Stomach (tissue), 9 donors: ENCODE results near the gene TEX47. TPM values are rescaled to one million over a fixed set of nuclear protein-coding genes. Genes with fewer than 3 reads are reported as not detected.

Experiments used
- DNase-seq, 2 donors: peaks; one replicate each; pipeline versions ENCODE4 v3.0.0 to v3.0.0-alpha.2; 2013 to 2019
- H3K27ac ChIP-seq, 5 donors: fragments of 200-600 bp in 4 of 5; sonication (generic) in 4 of 5; one replicate each; pipeline ENCODE4 v1.5.1; 2013 to 2019; ENCODE audit warnings: mild to moderate bottlenecking in 1 of 5, moderate library complexity in 1 of 5
- H3K27me3 ChIP-seq, 3 donors: fragments of 200-600 bp; sonication (generic); one replicate each; pipeline ENCODE4 v1.5.1; 2017 to 2019; ENCODE audit warnings: mixed run types in 1 of 3
- H3K36me3 ChIP-seq, 4 donors: fragments of 200-600 bp; sonication (generic); 1 replicate in 3 of 4; 2 replicates in 1 of 4; pipeline ENCODE4 v1.5.1; 2016 to 2019
- H3K4me1 ChIP-seq, 4 donors: fragments of 200-600 bp; sonication (generic); one replicate each; pipeline ENCODE4 v1.5.1; 2016 to 2019
- H3K4me3 ChIP-seq, 4 donors: fragments of 200-600 bp; sonication (generic) in 3 of 4; one replicate each; pipeline ENCODE4 v1.5.1; 2016 to 2019; ENCODE audit warnings: mild to moderate bottlenecking in 1 of 4
- H3K9me3 ChIP-seq, 4 donors: fragments of 200-600 bp; sonication (generic); one replicate each; pipeline ENCODE4 v1.5.1; 2016 to 2019
- EP300 ChIP-seq: sonication (generic); formaldehyde crosslinking; IDR thresholded peaks from one replicate; pipeline ENCODE4 v1.6.1; 2017; ENCODE audit warnings: antibody characterized with exemption
- POLR2A ChIP-seq, 4 donors: fragments of 450-650 bp; IDR thresholded peaks; one replicate each; pipeline ENCODE4 v1.6.1; 2016; ENCODE audit warnings: antibody characterized with exemption in 4 of 4, control low read depth in 2 of 4, mild to moderate bottlenecking in 1 of 4, moderate library complexity in 1 of 4
- POLR2AphosphoS5 ChIP-seq, 3 donors: sonication (generic); formaldehyde crosslinking; IDR thresholded peaks; one replicate each; pipeline ENCODE4 v1.6.1; 2016; ENCODE audit warnings: antibody characterized with exemption in 3 of 3
- WGBS, 5 donors: extraction: QIAGEN DNeasy Blood & Tissue Kit in 3 of 5; methylation state at CpG; one replicate each; pipeline versions ENCODE4 v1.1.5 to v1.1.7; 2013 to 2018; 5-methylcytosine and 5-hydroxymethylcytosine counted together
- intact Hi-C: fragments of 100-400 bp; cut with DNase I; formaldehyde crosslinking; loops from one replicate; pipeline ENCODE4 v1.15.1; 2023; ENCODE audit warnings: low total_unique reads
- polyA plus RNA-seq, 3 donors: library from polyadenylated mRNA; stranded (reverse); fragments of 200-250 nt; gene quantifications; one replicate each; pipeline ENCODE4 v1.2.3, GENCODE V29; 2013
- total RNA-seq, 5 donors: library from RNA; depleted of rRNA; stranded (reverse); fragments of >200 nt; gene quantifications; one replicate each; pipeline versions ENCODE4 v1.1.0 to v1.2.3, GENCODE V29; 2014 to 2016
- TF ChIP-seq, protein P1 (sequence below), 7 experiments: fragments of 450-650 bp in 4 of 7; fragments of 200-600 bp in 3 of 7; sonication (generic) in 3 of 7; IDR thresholded peaks; one replicate each; pipeline ENCODE4 v1.5.1; 2016 to 2019; ENCODE audit warnings: antibody characterized with exemption in 7 of 7, control low read depth in 2 of 7, mild to moderate bottlenecking in 1 of 7
- donor health status: healthy with polysubstance abuse.
- donor health status: Bipolar disorder and iron deficiency.
- donor health status: healthy.

TEX47 gene
- total and polyA plus RNA-seq, 8 donors = not detected

DNA sequence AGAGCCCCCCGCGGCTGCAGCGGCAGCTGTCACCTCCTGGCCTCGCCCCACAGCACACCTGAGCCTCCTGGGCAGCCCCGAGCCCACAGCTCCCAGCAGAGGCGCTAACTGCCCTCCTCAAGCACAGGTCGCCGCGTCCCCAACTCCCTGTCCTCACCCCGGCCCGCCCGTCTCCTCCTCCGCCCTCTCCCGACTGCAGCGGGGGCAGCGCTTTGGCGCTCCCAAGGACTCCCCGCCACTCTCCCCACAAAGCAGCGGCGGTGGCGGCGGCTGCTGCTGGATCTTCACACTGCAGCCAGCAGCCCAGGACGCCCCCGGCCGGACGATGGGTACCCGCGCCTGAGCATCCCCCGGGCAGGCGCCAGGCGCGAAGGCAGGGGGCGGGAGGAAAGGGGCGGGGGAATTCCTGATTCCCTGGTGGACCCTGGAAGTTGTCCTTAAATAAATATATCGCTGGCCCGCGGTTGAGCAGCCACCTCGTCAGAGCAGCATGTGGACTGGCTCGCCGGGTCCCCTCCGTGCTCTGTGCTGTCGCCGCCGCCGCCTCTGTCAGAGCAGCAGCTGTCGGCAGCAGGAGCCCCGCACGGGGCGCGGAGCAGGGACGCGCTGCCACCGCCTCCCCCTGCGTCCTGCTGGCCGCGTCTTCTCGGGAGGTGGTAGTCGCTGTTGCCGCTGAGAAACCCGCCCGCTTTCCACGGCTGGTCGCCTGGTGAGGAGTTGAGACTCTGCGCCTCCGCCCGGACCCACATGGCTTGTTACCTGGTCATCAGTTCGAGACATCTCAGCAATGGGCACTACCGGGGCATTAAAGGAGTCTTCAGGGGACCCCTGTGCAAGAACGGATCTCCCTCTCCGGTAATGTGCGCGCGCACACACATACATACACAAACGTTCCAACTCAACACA is 36.1 kb downstream of the TEX47 start, which contains the start of gene ZNF804B:
Gene ZNF804B (plus strand): TSS at position 471 of the 906 bp plus-strand sequence. CDS start 277 bp downstream, at position 748.
- 2 to 4% (median 3%) methylated on average over 31 to 74 of the region's 74 CpGs for WGBS, 5 donors
- Histone ChIP-seq H3K36me3 (no peaks in the 10 kb centered on the region), H3K4me3 (peak within 1 kb of the TSS; percentile 33 to 50 (median 44)), H3K9me3 (no peaks in the 10 kb centered on the region), H3K27ac (no peak within 1 kb of the TSS), H3K27me3 (peaks cover 16 to 70% (median 36%) of the 10 kb centered on the region in 3 donors), H3K4me1 (peaks cover 16 to 20% (median 19%) of the 10 kb centered on the region in 4 donors)
- TF ChIP-seq, protein P1, sequence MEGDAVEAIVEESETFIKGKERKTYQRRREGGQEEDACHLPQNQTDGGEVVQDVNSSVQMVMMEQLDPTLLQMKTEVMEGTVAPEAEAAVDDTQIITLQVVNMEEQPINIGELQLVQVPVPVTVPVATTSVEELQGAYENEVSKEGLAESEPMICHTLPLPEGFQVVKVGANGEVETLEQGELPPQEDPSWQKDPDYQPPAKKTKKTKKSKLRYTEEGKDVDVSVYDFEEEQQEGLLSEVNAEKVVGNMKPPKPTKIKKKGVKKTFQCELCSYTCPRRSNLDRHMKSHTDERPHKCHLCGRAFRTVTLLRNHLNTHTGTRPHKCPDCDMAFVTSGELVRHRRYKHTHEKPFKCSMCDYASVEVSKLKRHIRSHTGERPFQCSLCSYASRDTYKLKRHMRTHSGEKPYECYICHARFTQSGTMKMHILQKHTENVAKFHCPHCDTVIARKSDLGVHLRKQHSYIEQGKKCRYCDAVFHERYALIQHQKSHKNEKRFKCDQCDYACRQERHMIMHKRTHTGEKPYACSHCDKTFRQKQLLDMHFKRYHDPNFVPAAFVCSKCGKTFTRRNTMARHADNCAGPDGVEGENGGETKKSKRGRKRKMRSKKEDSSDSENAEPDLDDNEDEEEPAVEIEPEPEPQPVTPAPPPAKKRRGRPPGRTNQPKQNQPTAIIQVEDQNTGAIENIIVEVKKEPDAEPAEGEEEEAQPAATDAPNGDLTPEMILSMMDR (IDR thresholded peaks at IDR 0.05) = no peak
- TF ChIP-seq POLR2A (IDR thresholded peaks at IDR 0.05) (no peak), EP300 (no peak), POLR2AphosphoS5 (IDR thresholded peaks at IDR 0.05) (no peak)
- intact Hi-C loops = no loop called here
- peak in 1 of 2 donors; percentile 61 for DNase-seq

DNA sequence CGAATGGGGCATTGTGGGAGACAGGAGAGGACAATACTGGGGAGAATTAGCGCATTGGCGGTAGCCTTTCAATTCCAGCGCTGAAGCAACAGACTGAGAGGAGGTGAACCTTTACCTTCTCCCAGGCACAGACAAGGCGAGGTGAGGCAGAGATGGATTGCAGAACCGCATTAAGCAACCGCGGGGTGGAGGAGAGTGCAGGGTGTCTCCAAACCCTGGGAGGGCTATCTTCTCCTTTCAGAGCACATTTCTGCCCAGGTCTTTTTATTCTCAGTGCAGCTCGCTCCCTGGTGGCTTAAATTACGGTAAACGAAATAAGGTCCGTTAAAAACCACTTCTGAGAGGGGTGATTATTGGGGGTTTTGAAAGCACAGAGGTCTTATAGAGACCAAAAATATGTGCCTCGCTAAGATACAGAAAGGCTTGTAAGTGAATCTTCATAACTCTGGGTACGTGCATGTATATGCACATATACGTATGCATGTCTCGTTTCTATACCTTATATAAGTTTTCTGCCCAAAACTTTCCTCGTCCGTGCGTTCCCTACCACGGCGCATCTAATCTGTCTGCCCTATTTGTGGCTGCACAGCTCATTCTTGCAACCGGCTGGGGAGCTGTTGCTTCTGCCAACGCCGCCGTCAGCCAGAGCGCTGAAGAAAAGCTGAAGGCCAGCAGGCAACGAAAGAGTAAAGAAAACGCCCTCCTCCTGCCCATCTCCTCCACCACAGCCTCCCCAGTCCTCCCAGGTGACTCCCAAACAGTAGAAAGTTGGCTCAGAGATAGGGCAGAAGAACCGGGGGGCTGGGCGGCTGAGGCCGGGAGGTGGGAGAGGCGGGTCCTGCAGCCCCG is 36.9 kb downstream of the TEX47 start:
- WGBS, 5 donors = 4 to 8% (median 6%) methylated on average over 30 to 33 of the region's 33 CpGs
- H3K27ac ChIP-seq = no peak overlapping the region
- H3K36me3 ChIP-seq = no peaks in the 10 kb centered on the region
- peak in 1 of 2 donors; percentile 70 for DNase-seq
- no peaks in the 10 kb centered on the region for H3K9me3 ChIP-seq
- intact Hi-C loops = no loop called here
- H3K27me3 ChIP-seq = peaks cover 16 to 70% (median 36%) of the 10 kb centered on the region in 3 donors
- no peak for TF ChIP-seq POLR2A (IDR thresholded peaks at IDR 0.05)
- no peak for TF ChIP-seq POLR2AphosphoS5 (IDR thresholded peaks at IDR 0.05)
- TF ChIP-seq, protein P1 (IDR thresholded peaks at IDR 0.05) = no peak
- TF ChIP-seq EP300 = no peak
- H3K4me3 ChIP-seq = peak overlapping the region; percentile 33 to 50 (median 44)
- peaks cover 16 to 20% (median 19%) of the 10 kb centered on the region in 4 donors for H3K4me1 ChIP-seq

DNA sequence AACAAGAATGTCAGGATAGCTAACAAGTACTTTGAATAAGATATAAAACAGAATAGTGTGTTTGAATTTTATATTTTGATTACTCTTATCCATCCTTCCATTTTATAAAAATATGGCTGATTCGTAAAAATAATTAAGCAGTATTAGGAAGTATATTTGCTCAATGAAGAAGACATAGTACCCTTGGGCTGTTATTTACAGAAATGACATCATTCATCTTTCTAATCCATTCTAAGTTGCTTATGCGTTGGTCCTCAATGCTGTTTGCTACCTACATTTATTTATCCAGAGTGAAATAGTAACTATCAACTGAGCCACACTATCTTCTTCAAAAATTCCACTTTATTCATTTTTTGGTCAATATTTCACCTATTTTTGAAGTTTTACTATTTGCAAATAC is 38.2 kb downstream of the TEX47 start:
- intact Hi-C loops = no loop called here
- peaks cover 16 to 20% (median 19%) of the 10 kb centered on the region in 4 donors for H3K4me1 ChIP-seq
- no peak overlapping the region for H3K27ac ChIP-seq
- peaks cover 16 to 75% (median 36%) of the 10 kb centered on the region in 3 donors for H3K27me3 ChIP-seq
- TF ChIP-seq POLR2AphosphoS5 (IDR thresholded peaks at IDR 0.05) = no peak
- TF ChIP-seq EP300 = no peak
- TF ChIP-seq, protein P1 (IDR thresholded peaks at IDR 0.05) = no peak
- no peaks in the 10 kb centered on the region for H3K9me3 ChIP-seq
- no peak overlapping the region for H3K4me3 ChIP-seq
- WGBS, 5 donors = 67 to 73% (median 69%) methylated on average over 2 of the region's 2 CpGs
- H3K36me3 ChIP-seq = no peaks in the 10 kb centered on the region
- DNase-seq = no peak

DNA sequence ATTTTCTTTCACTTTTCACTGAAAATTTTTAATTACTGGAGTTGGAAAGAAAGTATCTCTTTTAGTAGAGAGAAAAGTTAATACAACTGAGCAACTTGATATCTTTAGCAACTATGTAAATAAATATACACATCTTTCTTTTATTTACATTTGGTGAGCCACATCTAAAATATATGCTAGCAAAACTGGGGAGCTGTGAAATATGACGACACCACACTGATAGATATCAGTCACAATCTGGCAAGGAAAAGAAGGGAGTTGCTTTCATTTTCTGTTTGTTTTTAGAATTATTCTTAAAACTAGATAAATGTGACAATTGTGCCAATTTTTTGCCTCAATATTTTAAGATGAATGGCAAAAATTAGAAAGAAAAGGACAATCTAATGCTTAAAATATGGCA is 38.7 kb downstream of the TEX47 start:
- Histone ChIP-seq H3K4me1 (peaks cover 16 to 20% (median 19%) of the 10 kb centered on the region in 4 donors), H3K9me3 (no peaks in the 10 kb centered on the region), H3K4me3 (no peak overlapping the region), H3K27ac (no peak overlapping the region), H3K27me3 (peaks cover 16 to 71% (median 36%) of the 10 kb centered on the region in 3 donors), H3K36me3 (no peaks in the 10 kb centered on the region)
- intact Hi-C loops = no loop called here
- no peak for DNase-seq
- WGBS, 5 donors = 33 to 60% (median 42%) methylated on average over 1 of the region's 1 CpG
- TF ChIP-seq POLR2AphosphoS5 (IDR thresholded peaks at IDR 0.05) (no peak), EP300 (no peak), POLR2A (IDR thresholded peaks at IDR 0.05) (no peak)
- TF ChIP-seq, protein P1 (IDR thresholded peaks at IDR 0.05) = no peak
